ENCODE data around the gene TUBB1. TPM values are rescaled to one million over a fixed set of nuclear protein-coding genes. Genes with fewer than 3 reads are reported as not detected.

Gene TUBB1
- total and polyA plus RNA-seq, 9 donors = 0.35 to 1.5 (median 0.74) TPM

DNA sequence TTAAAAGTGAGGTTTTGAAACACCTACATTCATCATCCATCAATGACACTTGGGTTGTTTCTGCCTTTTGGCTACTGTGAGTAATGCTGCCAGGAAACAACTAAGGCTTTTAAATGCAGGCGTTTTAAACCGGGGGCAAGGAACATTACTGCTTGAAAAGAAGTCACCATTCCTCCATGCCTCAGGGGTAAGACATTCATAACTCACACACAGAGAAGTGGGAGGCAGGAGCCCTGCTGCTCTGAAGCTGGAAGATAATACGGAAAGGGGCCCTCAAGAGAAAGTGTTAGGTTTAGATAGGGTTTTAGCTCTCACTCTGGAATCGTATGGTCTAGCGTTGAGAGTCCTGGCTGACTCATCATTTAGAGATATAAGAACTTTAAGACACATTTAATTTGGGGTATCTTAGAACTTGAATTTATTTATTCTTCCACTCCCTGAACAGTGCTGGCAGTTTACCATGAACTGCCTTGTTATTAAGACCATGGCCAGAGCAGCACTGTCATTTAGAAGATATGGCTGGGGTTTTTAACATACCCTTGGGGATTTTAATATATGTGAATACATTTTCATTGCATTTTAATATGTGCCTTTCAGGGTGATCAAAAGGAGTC, 1.8 kb downstream of the TUBB1 start:
- Histone ChIP-seq H3K9me3 (replicated peaks; ENCODE audit: control insufficient read depth, low read depth, low read length) (no peaks in the 10 kb centered on the region), H3K27ac (ENCODE audit: low read length) (no peak overlapping the region), H3K4me1 (ENCODE audit: control insufficient read depth, insufficient read depth, low read length) (no peaks in the 10 kb centered on the region), H3K36me3 (ENCODE audit: control insufficient read depth, insufficient read depth, low read length) (peaks cover 24% of the 10 kb centered on the region), H3K27me3 (ENCODE audit: control insufficient read depth, insufficient read depth, low read length) (no peaks in the 10 kb centered on the region), H3K4me3 (ENCODE audit: low read length) (no peak overlapping the region)
- no peak for DNase-seq
- no CpG with 5 or more reads among the region's 5 CpGs for WGBS (ENCODE audit: insufficient coverage)

- Histone ChIP-seq H3K4me1 (ENCODE audit: control insufficient read depth, insufficient read depth, low read length) (no peaks in the 10 kb centered on the region), H3K27ac (ENCODE audit: low read length) (no peak overlapping the region), H3K27me3 (ENCODE audit: control insufficient read depth, insufficient read depth, low read length) (no peaks in the 10 kb centered on the region), H3K4me3 (ENCODE audit: low read length) (no peak overlapping the region), H3K36me3 (ENCODE audit: control insufficient read depth, insufficient read depth, low read length) (peaks cover 31% of the 10 kb centered on the region), H3K9me3 (replicated peaks; ENCODE audit: control insufficient read depth, low read depth, low read length) (no peaks in the 10 kb centered on the region)
- DNase-seq = no peak
- WGBS (ENCODE audit: insufficient coverage) = 82% methylated on average over 15 of the region's 15 CpGs
These were observed 3.5 kb downstream of the TUBB1 start for GRCh38 chr20:59022754-59023153.

GRCh38 chr20:59023616-59024015, 4.4 kb downstream of the TUBB1 start:
- Histone ChIP-seq H3K27me3 (ENCODE audit: control insufficient read depth, insufficient read depth, low read length) (no peaks in the 10 kb centered on the region), H3K9me3 (replicated peaks; ENCODE audit: control insufficient read depth, low read depth, low read length) (no peaks in the 10 kb centered on the region), H3K4me1 (ENCODE audit: control insufficient read depth, insufficient read depth, low read length) (no peaks in the 10 kb centered on the region), H3K4me3 (ENCODE audit: low read length) (no peak overlapping the region), H3K36me3 (ENCODE audit: control insufficient read depth, insufficient read depth, low read length) (peaks cover 32% of the 10 kb centered on the region), H3K27ac (ENCODE audit: low read length) (no peak overlapping the region)
- no peak for DNase-seq
- 97% methylated on average over 13 of the region's 13 CpGs for WGBS (ENCODE audit: insufficient coverage)

GRCh38 chr20:59024111-59024530, 4.9 kb downstream of the TUBB1 start:
- peaks cover 2% of the 10 kb centered on the region for H3K4me1 ChIP-seq (ENCODE audit: control insufficient read depth, insufficient read depth, low read length)
- H3K27ac ChIP-seq (ENCODE audit: low read length) = no peak overlapping the region
- H3K9me3 ChIP-seq (replicated peaks; ENCODE audit: control insufficient read depth, low read depth, low read length) = no peaks in the 10 kb centered on the region
- no peaks in the 10 kb centered on the region for H3K27me3 ChIP-seq (ENCODE audit: control insufficient read depth, insufficient read depth, low read length)
- peaks cover 37% of the 10 kb centered on the region for H3K36me3 ChIP-seq (ENCODE audit: control insufficient read depth, insufficient read depth, low read length)
- no peak for DNase-seq
- no peak overlapping the region for H3K4me3 ChIP-seq (ENCODE audit: low read length)
- 96% methylated on average over 24 of the region's 24 CpGs for WGBS (ENCODE audit: insufficient coverage)

GRCh38 chr20:59025086-59025485, 5.9 kb downstream of the TUBB1 start:
- DNase-seq = no peak
- H3K4me1 ChIP-seq (ENCODE audit: control insufficient read depth, insufficient read depth, low read length) = peaks cover 2% of the 10 kb centered on the region
- 60% methylated on average over 1 of the region's 2 CpGs for WGBS (ENCODE audit: insufficient coverage)
- no peaks in the 10 kb centered on the region for H3K9me3 ChIP-seq (replicated peaks; ENCODE audit: control insufficient read depth, low read depth, low read length)
- H3K27me3 ChIP-seq (ENCODE audit: control insufficient read depth, insufficient read depth, low read length) = no peaks in the 10 kb centered on the region
- H3K36me3 ChIP-seq (ENCODE audit: control insufficient read depth, insufficient read depth, low read length) = peaks cover 42% of the 10 kb centered on the region
- H3K27ac ChIP-seq (ENCODE audit: low read length) = no peak overlapping the region
- H3K4me3 ChIP-seq (ENCODE audit: low read length) = no peak overlapping the region

- Histone ChIP-seq H3K4me3 (ENCODE audit: low read length) (no peak overlapping the region), H3K9me3 (replicated peaks; ENCODE audit: control insufficient read depth, low read depth, low read length) (no peaks in the 10 kb centered on the region), H3K27me3 (ENCODE audit: control insufficient read depth, insufficient read depth, low read length) (no peaks in the 10 kb centered on the region), H3K4me1 (ENCODE audit: control insufficient read depth, insufficient read depth, low read length) (peaks cover 2% of the 10 kb centered on the region), H3K27ac (ENCODE audit: low read length) (no peak overlapping the region), H3K36me3 (ENCODE audit: control insufficient read depth, insufficient read depth, low read length) (peaks cover 42% of the 10 kb centered on the region)
- WGBS (ENCODE audit: insufficient coverage) = 100% methylated on average over 1 of the region's 4 CpGs
- DNase-seq = no peak
These were observed 6.3 kb downstream of the TUBB1 start for GRCh38 chr20:59025511-59025910.

GRCh38 chr20:59026904-59027740, 7.9 kb downstream of the TUBB1 start:
- Histone ChIP-seq H3K4me1 (ENCODE audit: control insufficient read depth, insufficient read depth, low read length) (peaks cover 10% of the 10 kb centered on the region), H3K9me3 (replicated peaks; ENCODE audit: control insufficient read depth, low read depth, low read length) (no peaks in the 10 kb centered on the region), H3K36me3 (ENCODE audit: control insufficient read depth, insufficient read depth, low read length) (peaks cover 44% of the 10 kb centered on the region), H3K27ac (ENCODE audit: low read length) (no peak overlapping the region), H3K27me3 (ENCODE audit: control insufficient read depth, insufficient read depth, low read length) (no peaks in the 10 kb centered on the region), H3K4me3 (ENCODE audit: low read length) (no peak overlapping the region)
- no peak for DNase-seq
- 76% methylated on average over 3 of the region's 5 CpGs for WGBS (ENCODE audit: insufficient coverage)

DNA sequence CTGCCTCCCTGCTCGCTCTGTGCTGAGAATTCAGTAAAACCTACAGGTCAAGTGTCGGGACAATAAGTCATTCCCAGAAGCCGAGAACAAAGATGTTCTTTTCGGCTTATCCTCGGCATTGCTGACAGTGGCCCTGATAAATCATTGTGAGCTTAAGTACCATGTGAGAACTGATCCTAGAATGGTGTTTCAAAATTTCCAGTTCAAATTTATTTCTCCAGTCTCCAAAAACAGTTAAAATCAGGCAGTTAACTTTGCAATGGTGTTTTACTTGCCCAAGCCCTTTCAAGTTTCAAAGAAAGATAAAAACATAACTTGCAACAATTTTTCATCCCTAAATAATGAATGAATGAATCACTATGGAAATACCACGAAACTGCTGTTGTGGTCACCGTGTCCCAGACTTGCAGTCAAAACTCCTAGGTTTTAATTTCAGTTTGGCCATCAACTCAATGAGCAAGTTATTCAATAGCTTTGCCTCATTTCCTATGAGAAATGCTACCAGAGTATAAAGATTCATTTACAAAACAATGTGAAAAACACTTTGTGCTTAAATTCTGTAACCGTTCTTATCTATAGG, 8.6 kb downstream of the TUBB1 start:
- Histone ChIP-seq H3K9me3 (replicated peaks; ENCODE audit: control insufficient read depth, low read depth, low read length) (no peaks in the 10 kb centered on the region), H3K27ac (ENCODE audit: low read length) (no peak overlapping the region), H3K36me3 (ENCODE audit: control insufficient read depth, insufficient read depth, low read length) (peaks cover 41% of the 10 kb centered on the region), H3K4me1 (ENCODE audit: control insufficient read depth, insufficient read depth, low read length) (peaks cover 13% of the 10 kb centered on the region), H3K4me3 (ENCODE audit: low read length) (no peak overlapping the region), H3K27me3 (ENCODE audit: control insufficient read depth, insufficient read depth, low read length) (no peaks in the 10 kb centered on the region)
- WGBS (ENCODE audit: insufficient coverage) = 41% methylated on average over 5 of the region's 8 CpGs
- DNase-seq = no peak

- Histone ChIP-seq H3K27ac (ENCODE audit: low read length) (no peak overlapping the region), H3K36me3 (ENCODE audit: control insufficient read depth, insufficient read depth, low read length) (peaks cover 35% of the 10 kb centered on the region), H3K4me1 (ENCODE audit: control insufficient read depth, insufficient read depth, low read length) (peaks cover 14% of the 10 kb centered on the region), H3K27me3 (ENCODE audit: control insufficient read depth, insufficient read depth, low read length) (no peaks in the 10 kb centered on the region), H3K9me3 (replicated peaks; ENCODE audit: control insufficient read depth, low read depth, low read length) (no peaks in the 10 kb centered on the region), H3K4me3 (ENCODE audit: low read length) (no peak overlapping the region)
- no peak for DNase-seq
- no CpG with 5 or more reads among the region's 2 CpGs for WGBS (ENCODE audit: insufficient coverage)
These were observed 9.6 kb downstream of the TUBB1 start for GRCh38 chr20:59028812-59029211.

DNA sequence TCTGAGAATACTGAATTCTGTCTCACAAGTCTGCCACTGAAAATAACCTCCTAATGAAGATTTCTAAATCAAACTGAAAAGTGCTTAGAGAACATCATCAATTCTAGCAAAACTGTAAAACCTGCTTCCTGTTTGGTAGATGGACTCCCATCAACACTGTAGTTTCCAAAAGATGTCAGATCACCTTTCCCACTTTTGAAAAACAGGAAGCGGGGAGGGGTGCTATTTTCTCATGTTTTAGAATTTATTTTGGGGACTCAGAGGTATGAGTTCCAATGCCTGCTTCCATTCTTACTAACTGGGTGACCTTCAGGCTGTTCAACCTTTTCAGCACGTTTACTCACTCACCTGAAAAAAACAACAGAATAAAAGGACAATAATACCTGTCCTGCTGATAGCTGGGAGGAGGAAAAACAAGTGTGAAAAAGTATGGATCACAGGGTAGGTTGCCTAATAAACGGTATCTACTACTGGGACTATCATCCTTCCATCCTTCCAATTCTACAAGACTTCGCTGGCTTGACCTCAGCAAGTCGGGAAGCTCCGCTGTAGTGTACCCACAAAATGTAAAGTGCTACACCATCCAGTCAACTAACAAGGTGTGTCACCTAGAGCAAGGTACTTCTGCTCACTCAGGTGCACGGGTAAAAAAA, 11.8 kb downstream of the TUBB1 start:
- H3K27ac ChIP-seq (ENCODE audit: low read length) = no peak overlapping the region
- DNase-seq = no peak
- peak overlapping the region; percentile 87 for H3K4me3 ChIP-seq (ENCODE audit: low read length)
- H3K4me1 ChIP-seq (ENCODE audit: control insufficient read depth, insufficient read depth, low read length) = peaks cover 14% of the 10 kb centered on the region
- peaks cover 29% of the 10 kb centered on the region for H3K36me3 ChIP-seq (ENCODE audit: control insufficient read depth, insufficient read depth, low read length)
- 81% methylated on average over 4 of the region's 7 CpGs for WGBS (ENCODE audit: insufficient coverage)
- no peaks in the 10 kb centered on the region for H3K27me3 ChIP-seq (ENCODE audit: control insufficient read depth, insufficient read depth, low read length)
- no peaks in the 10 kb centered on the region for H3K9me3 ChIP-seq (replicated peaks; ENCODE audit: control insufficient read depth, low read depth, low read length)
